Measurements from ENCODE around the gene INPP5A. TPM values are rescaled to one million over a fixed set of nuclear protein-coding genes. Genes with fewer than 3 reads are reported as not detected.

The INPP5A gene
- total and polyA plus RNA-seq, 2 donors (not counting 1 experiment from before 2014, with no cell fraction given), result 9.3 to 87.8 TPM

- no peaks in the 10 kb centered on the region for H3K27me3 ChIP-seq (replicated peaks in 1 of 4; ENCODE audit: control extremely low read depth in 1 of 4, control insufficient read depth in 3 of 4, insufficient read depth in 4 of 4, low read length in 3 of 4)
- ATAC-seq (ENCODE audit: low read depth) (no peak), DNase-seq (no peak)
- H3K79me2 ChIP-seq (ENCODE audit: control insufficient read depth, insufficient read depth, low read length), result peaks cover 42% of the 10 kb centered on the region
- Mint-ChIP-seq H3K9me3 (ENCODE audit: insufficient read depth) (no peaks in the 10 kb centered on the region), H3K27ac (no peak overlapping the region), H3K27me3 (no peaks in the 10 kb centered on the region), H3K4me3 (no peak overlapping the region), H3K4me1 (peaks cover 62% of the 10 kb centered on the region)
- CTCF ChIA-PET, result interaction anchor here (0.8 to 6.0 kb wide), 4 partner anchors 22 to 174 kb away, joined by 3 to 59 read pairs (median 18); no protein-coding TSS in a partner anchor
- peaks cover 30 to 32% of the 10 kb centered on the region in 2 donors for H3K4me1 ChIP-seq (ENCODE audit: control insufficient read depth in 2 of 2, insufficient read depth in 2 of 2, low read length in 2 of 2)
- no peaks in the 10 kb centered on the region for H3K9me3 ChIP-seq (ENCODE audit: control extremely low read depth in 1 of 3, control insufficient read depth in 2 of 3, insufficient read depth in 1 of 3, low read length in 2 of 3)
- no peak overlapping the region for H3K9ac ChIP-seq (ENCODE audit: low read length)
- H3K36me3 ChIP-seq (replicated peaks in 1 of 2; ENCODE audit: control extremely low read depth in 1 of 2, control insufficient read depth in 1 of 2, extremely low read depth in 1 of 2, insufficient read depth in 2 of 2, low read length in 1 of 2), result no peaks in the 10 kb centered on the region
- no peak overlapping the region for H3K4me2 ChIP-seq (replicated peaks; ENCODE audit: low read depth, low read length, poor library complexity, severe bottlenecking)
- no peak overlapping the region for H2AFZ ChIP-seq (ENCODE audit: insufficient read depth, low read depth, low read length, poor library complexity, severe bottlenecking)
- intact Hi-C loops (cut with micrococcal nuclease), result loop anchor here (5.0 kb wide), 1 partner anchor 75 kb away; no protein-coding TSS in a partner anchor
- H4K20me1 ChIP-seq (ENCODE audit: control insufficient read depth, insufficient read depth, low read length, poor library complexity, severe bottlenecking), result peaks cover 55% of the 10 kb centered on the region
- POLR2A ChIA-PET, result interaction anchor here (0.5 kb wide), 1 partner anchor 212 kb away, joined by 7 read pairs; no protein-coding TSS in a partner anchor
- TF ChIP-seq CTCF (IDR thresholded peaks at IDR 0.05) (no peak), EZH2 (IDR thresholded peaks at IDR 0.05; ENCODE audit: borderline replicate concordance, insufficient read depth, low read depth, low read length, poor library complexity, severe bottlenecking) (no peak)
- H3K4me3 ChIP-seq (ENCODE audit: control extremely low read depth in 1 of 5, extremely low read depth in 1 of 5, insufficient read depth in 1 of 5, low read depth in 2 of 5, low read length in 4 of 5), result no peak overlapping the region
- 95% methylated on average over 13 of the region's 13 CpGs for WGBS (ENCODE audit: insufficient coverage)
- no peak overlapping the region for H3K27ac ChIP-seq (ENCODE audit: low read length in 2 of 2)
These were observed 94.5 kb downstream of the INPP5A start for GRCh38 chr10:132632091-132632561.
